Muscle of arm (tissue), 12 donors: ENCODE data around the gene GLE1. TPM values are rescaled to one million over a fixed set of nuclear protein-coding genes. Genes with fewer than 3 reads are reported as not detected.

Experiments
- polyA plus RNA-seq, 12 donors: library from polyadenylated mRNA; unstranded; fragments of 120-200 nt; gene quantifications; one replicate each; pipeline ENCODE4 v1.2.1, GENCODE V29; 2013; ENCODE audit not compliant: insufficient read length in 12 of 12

Gene GLE1
- polyA plus RNA-seq, 12 donors = 18.3 to 23.8 (median 21.1) TPM; not detected in 1

Other genes with a start within 250 kb of the GLE1 start
- 100 to 1,000 TPM in 3 of 12 donors, 10 to 100 TPM in 9; 78.4 to 143 (median 88.3) TPM for gene GOLGA2, start 228.7 kb upstream of the GLE1 start, polyA plus RNA-seq
- gene SWI5, start 228.4 kb upstream of the GLE1 start, polyA plus RNA-seq = 10 to 100 TPM in 10 of 12 donors, not detected in 2; 17.7 to 28.9 (median 21.2) TPM
- gene TRUB2, start 182.3 kb upstream of the GLE1 start, polyA plus RNA-seq = 10 to 100 TPM in 11 of 12 donors, not detected in 1; 17.6 to 23.5 (median 21.5) TPM
- 100 to 1,000 TPM in 1 of 12 donors, 10 to 100 TPM in 11; 23.1 to 171 (median 25.8) TPM for gene COQ4, start 181.9 kb upstream of the GLE1 start, polyA plus RNA-seq
- 10 to 100 TPM in 5 of 12 donors, 1 to 10 TPM in 6, not detected in 1; 4.6 to 12.0 (median 9.8) TPM for gene SLC27A4, start 164.2 kb upstream of the GLE1 start, polyA plus RNA-seq
- gene URM1, start 133.3 kb upstream of the GLE1 start, polyA plus RNA-seq = 10 to 100 TPM in 11 of 12 donors, not detected in 1; 41.1 to 68.5 (median 59.9) TPM
- gene CERCAM, start 83.9 kb upstream of the GLE1 start, polyA plus RNA-seq = 100 to 1,000 TPM in 4 of 12 donors, 10 to 100 TPM in 7, not detected in 1; 79.6 to 112 (median 87.6) TPM
- gene ODF2, start 48.7 kb upstream of the GLE1 start, polyA plus RNA-seq = 10 to 100 TPM in 11 of 12 donors, not detected in 1; 20.9 to 52.4 (median 26.8) TPM
- 100 to 1,000 TPM; 222 to 770 (median 291) TPM for gene SPTAN1, start 47.9 kb downstream of the GLE1 start, polyA plus RNA-seq
- gene DYNC2I2, start 152.1 kb downstream of the GLE1 start, polyA plus RNA-seq = 10 to 100 TPM in 11 of 12 donors, not detected in 1; 32.4 to 47.0 (median 39.0) TPM
- gene SET, start 184.5 kb downstream of the GLE1 start, polyA plus RNA-seq = 1,000 to 10,000 TPM in 1 of 12 donors, 100 to 1,000 TPM in 11; 269 to 6,798 (median 356) TPM
- 10 to 100 TPM in 1 of 12 donors, 1 to 10 TPM in 10, not detected in 1; 6.3 to 16.6 (median 8.1) TPM for gene PKN3, start 197.8 kb downstream of the GLE1 start, polyA plus RNA-seq
- gene ZDHHC12, start 219.4 kb downstream of the GLE1 start, polyA plus RNA-seq = 10 to 100 TPM in 1 of 12 donors, 1 to 10 TPM in 10, not detected in 1; 4.4 to 10.8 (median 5.6) TPM